Esophagus (tissue), 2 donors: Measurements from ENCODE around the gene SMYD2. TPM values are rescaled to one million over a fixed set of nuclear protein-coding genes. Genes with fewer than 3 reads are reported as not detected.

Experiments used
- H3K27ac ChIP-seq, 2 donors: one replicate each; pipeline ENCODE4 v1.5.1; 2013; ENCODE audit warnings: low read depth in 2 of 2, mild to moderate bottlenecking in 2 of 2, inconsistent platforms in 1 of 2, low read length in 1 of 2, moderate library complexity in 1 of 2
- H3K27me3 ChIP-seq, 2 donors: one replicate each; pipeline ENCODE4 v1.6.1; 2013; ENCODE audit warnings: low read length in 2 of 2, control low read depth in 1 of 2, mild to moderate bottlenecking in 1 of 2; ENCODE audit not compliant: insufficient read depth in 2 of 2, control insufficient read depth in 1 of 2
- H3K36me3 ChIP-seq, 2 donors: one replicate each; pipeline ENCODE4 v1.6.1; 2013; ENCODE audit warnings: low read length in 1 of 2; ENCODE audit not compliant: control insufficient read depth in 2 of 2, insufficient read depth in 2 of 2
- H3K4me1 ChIP-seq, 2 donors: one replicate each; pipeline ENCODE4 v1.6.1; 2013; ENCODE audit warnings: low read length in 1 of 2; ENCODE audit not compliant: control insufficient read depth in 2 of 2, insufficient read depth in 2 of 2
- H3K4me3 ChIP-seq, 2 donors: one replicate each; pipeline ENCODE4 v1.5.1; 2013; ENCODE audit warnings: low read length in 2 of 2, mild to moderate bottlenecking in 2 of 2, low read depth in 1 of 2, moderate library complexity in 1 of 2
- H3K9me3 ChIP-seq, 2 donors: one replicate each; pipeline ENCODE4 v1.6.1; 2013; ENCODE audit warnings: mild to moderate bottlenecking in 2 of 2, low read depth in 1 of 2, low read length in 1 of 2, moderate library complexity in 1 of 2; ENCODE audit not compliant: control insufficient read depth in 2 of 2, insufficient read depth in 1 of 2
- WGBS, 2 donors: extraction: QIAGEN DNeasy Blood & Tissue Kit; methylation state at CpG; one replicate each; pipeline ENCODE4 v1.1.7; 2013; 5-methylcytosine and 5-hydroxymethylcytosine counted together
- polyA plus RNA-seq, 2 donors: library from polyadenylated mRNA; stranded (reverse); fragments of 200-250 nt; gene quantifications; one replicate each; pipeline ENCODE4 v1.2.3, GENCODE V29; 2013
- donor health status: healthy with polysubstance abuse.
- donor health status: Bipolar disorder and iron deficiency.

Gene SMYD2
- polyA plus RNA-seq, 2 donors = 17.5 to 20.4 TPM

- no peak overlapping the region for H3K4me3 ChIP-seq
- peaks cover 0 to 3% of the 10 kb centered on the region in 2 donors for H3K36me3 ChIP-seq
- 95 to 96% methylated on average over 9 of the region's 9 CpGs for WGBS, 2 donors
- no peaks in the 10 kb centered on the region for H3K9me3 ChIP-seq
- no peaks in the 10 kb centered on the region for H3K4me1 ChIP-seq
- no peaks in the 10 kb centered on the region for H3K27me3 ChIP-seq
- no peak overlapping the region for H3K27ac ChIP-seq
Measured at GRCh38 chr1:214300149-214300780, 19.3 kb downstream of the SMYD2 start.

GRCh38 chr1:214301526-214301925 lies 20.6 kb downstream of the SMYD2 start:
- Histone ChIP-seq H3K4me3 (no peak overlapping the region), H3K36me3 (peaks cover 0 to 4% of the 10 kb centered on the region in 2 donors), H3K27me3 (no peaks in the 10 kb centered on the region), H3K9me3 (no peaks in the 10 kb centered on the region), H3K27ac (no peak overlapping the region), H3K4me1 (no peaks in the 10 kb centered on the region)

- H3K4me1 ChIP-seq = no peaks in the 10 kb centered on the region
- no peaks in the 10 kb centered on the region for H3K27me3 ChIP-seq
- no peak overlapping the region for H3K4me3 ChIP-seq
- H3K9me3 ChIP-seq = no peaks in the 10 kb centered on the region
- H3K27ac ChIP-seq = no peak overlapping the region
- H3K36me3 ChIP-seq = peaks cover 0 to 6% of the 10 kb centered on the region in 2 donors
- WGBS, 2 donors = 62 to 74% methylated on average over 25 of the region's 25 CpGs
Measured at GRCh38 chr1:214303141-214303930, 22.4 kb downstream of the SMYD2 start.

DNA sequence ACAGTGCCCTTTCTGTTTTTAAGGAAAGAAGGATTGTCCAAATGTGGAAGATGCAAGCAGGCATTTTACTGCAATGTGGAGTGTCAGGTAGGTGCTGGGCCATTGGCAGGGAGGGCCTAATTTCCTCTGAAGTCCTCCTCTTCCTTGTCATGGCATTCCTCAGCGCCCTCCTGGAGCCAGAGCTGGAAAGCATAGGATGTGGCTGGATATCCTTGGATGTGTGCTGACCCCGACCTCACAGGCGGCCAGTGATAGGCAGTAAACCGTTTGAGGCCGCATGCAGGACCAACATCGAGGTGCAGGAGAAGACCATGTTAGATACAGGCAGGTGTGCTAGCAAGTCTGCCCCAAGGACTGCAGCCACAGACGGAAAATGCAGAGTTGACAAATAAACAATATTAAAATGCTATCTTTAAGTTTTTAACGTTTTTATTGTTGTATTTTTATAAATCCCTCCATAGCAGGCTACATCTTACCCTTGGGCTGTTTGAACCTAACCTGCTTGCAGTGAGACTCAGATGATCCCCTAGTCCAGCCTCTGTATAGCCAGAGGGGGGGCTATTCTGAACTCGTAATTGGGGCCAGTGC lies 24.3 kb downstream of the SMYD2 start:
- Histone ChIP-seq H3K9me3 (no peaks in the 10 kb centered on the region), H3K4me3 (no peak overlapping the region), H3K27ac (no peak overlapping the region), H3K27me3 (no peaks in the 10 kb centered on the region), H3K36me3 (peaks cover 0 to 6% of the 10 kb centered on the region in 2 donors), H3K4me1 (no peaks in the 10 kb centered on the region)
- 91 to 92% methylated on average over 9 of the region's 9 CpGs for WGBS, 2 donors

GRCh38 chr1:214306269-214306668 lies 25.3 kb downstream of the SMYD2 start:
- H3K36me3 ChIP-seq = peaks cover 0 to 6% of the 10 kb centered on the region in 2 donors
- WGBS, 2 donors = 93 to 95% methylated on average over 6 of the region's 6 CpGs
- no peaks in the 10 kb centered on the region for H3K27me3 ChIP-seq
- no peak overlapping the region for H3K27ac ChIP-seq
- no peak overlapping the region for H3K4me3 ChIP-seq
- H3K4me1 ChIP-seq = no peaks in the 10 kb centered on the region
- no peaks in the 10 kb centered on the region for H3K9me3 ChIP-seq

DNA sequence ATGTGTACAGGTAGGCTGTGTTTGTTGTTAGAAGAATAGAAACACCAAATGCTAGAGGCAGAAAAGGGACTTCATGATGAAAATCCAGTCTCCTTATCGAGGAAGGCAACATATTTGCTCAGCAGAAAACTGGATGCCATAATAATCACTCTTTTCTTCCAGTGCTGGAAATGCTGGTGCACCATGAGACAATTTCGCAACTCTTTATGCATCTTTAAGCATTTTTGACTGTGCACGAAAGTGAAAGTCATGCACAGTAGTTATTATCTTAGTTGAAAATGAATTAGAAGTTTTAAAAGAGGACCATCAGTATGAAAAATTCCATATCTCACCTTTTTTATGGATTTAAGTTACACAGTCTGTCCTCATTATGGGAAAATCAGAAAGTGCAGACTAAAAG lies 29.1 kb downstream of the SMYD2 start:
- Histone ChIP-seq H3K36me3 (peaks cover 0 to 6% of the 10 kb centered on the region in 2 donors), H3K4me3 (no peak overlapping the region), H3K27ac (no peak overlapping the region), H3K9me3 (no peaks in the 10 kb centered on the region), H3K27me3 (no peaks in the 10 kb centered on the region), H3K4me1 (no peaks in the 10 kb centered on the region)
- 62 to 73% methylated on average over 3 of the region's 3 CpGs for WGBS, 2 donors

DNA sequence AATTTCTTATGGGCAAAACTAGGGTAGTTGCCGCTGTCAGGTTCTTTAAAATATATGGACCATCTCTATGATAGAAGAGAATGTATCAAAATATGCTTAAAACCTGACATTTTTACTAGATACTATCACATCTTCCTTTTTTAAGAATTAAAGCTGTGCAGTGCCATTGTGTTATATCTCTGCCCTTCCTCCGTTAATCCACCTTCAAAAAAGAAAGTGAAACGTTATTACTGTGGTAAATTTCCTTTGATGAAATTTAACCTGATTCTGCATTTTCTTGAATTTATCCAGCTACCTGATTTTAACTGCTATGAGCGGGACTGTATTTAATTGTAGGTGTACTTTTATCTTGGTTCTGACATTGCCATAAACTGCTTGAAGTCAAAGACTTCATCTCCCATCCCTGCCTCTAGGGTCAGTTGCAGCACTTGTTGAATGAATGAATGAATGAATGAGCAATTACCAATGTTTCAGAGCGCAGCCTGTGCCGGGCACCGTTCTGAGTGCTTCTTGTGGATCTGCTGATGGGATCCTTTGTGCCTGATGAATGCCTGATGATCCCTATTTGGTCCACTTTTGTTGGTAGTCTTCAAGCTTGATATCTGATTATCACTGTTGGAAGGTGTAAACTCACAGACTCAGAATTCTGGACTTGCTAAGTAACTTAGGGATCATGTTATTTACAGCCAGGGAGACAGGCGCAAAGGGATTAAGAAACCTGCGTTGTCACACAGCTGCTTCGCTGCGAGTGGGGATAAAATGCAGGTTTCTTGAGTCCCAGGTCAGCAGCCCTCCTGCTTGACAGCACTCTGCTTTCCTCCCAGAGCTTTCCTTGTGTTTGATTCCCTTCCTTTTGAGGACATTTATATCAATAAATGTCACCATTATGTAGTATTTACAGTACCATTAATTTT lies 30.1 kb downstream of the SMYD2 start:
- no peaks in the 10 kb centered on the region for H3K9me3 ChIP-seq
- H3K27me3 ChIP-seq = no peaks in the 10 kb centered on the region
- no peak overlapping the region for H3K27ac ChIP-seq
- no peak overlapping the region for H3K4me3 ChIP-seq
- peaks cover 0 to 3% of the 10 kb centered on the region in 2 donors for H3K36me3 ChIP-seq
- H3K4me1 ChIP-seq = no peaks in the 10 kb centered on the region
- WGBS, 2 donors = 80% methylated on average over 11 of the region's 11 CpGs

DNA sequence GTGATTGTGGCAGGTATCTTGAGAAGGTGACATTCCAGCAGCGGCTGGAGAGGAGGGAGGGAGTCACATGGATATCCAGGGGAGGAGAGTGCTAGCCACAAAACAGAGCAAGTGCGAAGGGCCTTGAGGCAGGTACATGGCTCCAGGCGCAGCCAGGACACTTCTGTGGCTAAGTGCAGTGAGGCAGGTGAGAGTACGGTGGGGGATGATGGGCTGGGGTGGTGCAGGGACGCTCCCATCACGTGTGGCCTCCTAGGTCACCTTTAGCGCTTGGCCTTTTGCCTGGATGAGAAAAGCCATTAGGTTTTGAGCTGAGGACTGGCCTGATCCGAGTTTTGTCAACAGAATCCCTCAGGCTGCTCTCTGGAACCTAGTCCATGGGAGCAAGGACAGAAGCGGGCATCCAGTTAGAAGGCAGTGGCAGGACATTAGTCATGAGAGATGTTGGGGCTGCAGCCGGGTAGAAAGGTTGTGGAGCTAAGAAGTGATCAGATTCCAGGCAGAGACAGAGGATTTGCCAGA lies 31.6 kb downstream of the SMYD2 start:
- Histone ChIP-seq H3K27ac (no peak overlapping the region), H3K27me3 (no peaks in the 10 kb centered on the region), H3K4me1 (no peaks in the 10 kb centered on the region), H3K9me3 (no peaks in the 10 kb centered on the region), H3K36me3 (peaks cover 0 to 3% of the 10 kb centered on the region in 2 donors), H3K4me3 (no peak overlapping the region)
- WGBS, 2 donors = 90 to 93% methylated on average over 10 of the region's 10 CpGs
